T-helper 22 cell (primary cell): Measurements from ENCODE around the gene ASB1.
"Not testable (repeated sequence)": the region's sequence is repeated elsewhere in the genome, so short reads cannot be mapped to it uniquely, and the experiment has no call there.

ENCODE experiments used
- DNase-seq: peaks from one replicate; pipeline ENCODE4 v3.0.0-alpha.2; 2020; ENCODE audit warnings: low read depth

Gene ASB1

GRCh38 chr2:238423561-238424312 lies 3.0 kb upstream of the ASB1 start:
- no peak for DNase-seq

GRCh38 chr2:238424313-238424700 lies 2.4 kb upstream of the ASB1 start:
- DNase-seq: no peak

- DNase-seq: no peak
Observed at GRCh38 chr2:238425505-238425978, 1.2 kb upstream of the ASB1 start.

- DNase-seq: no peak
Observed at GRCh38 chr2:238425979-238426567, 654 bp upstream of the ASB1 start.

GRCh38 chr2:238427435-238428162 lies 872 bp downstream of the ASB1 start:
- DNase-seq: no peak

GRCh38 chr2:238428866-238429265 lies 2.1 kb downstream of the ASB1 start:
- DNase-seq: no peak

GRCh38 chr2:238430781-238431180 lies 4.1 kb downstream of the ASB1 start:
- DNase-seq: no peak

GRCh38 chr2:238431456-238431855 lies 4.7 kb downstream of the ASB1 start:
- no peak for DNase-seq

- no peak for DNase-seq
Observed at GRCh38 chr2:238433300-238433915, 6.7 kb downstream of the ASB1 start.

GRCh38 chr2:238433941-238434845 lies 7.5 kb downstream of the ASB1 start:
- no peak for DNase-seq

- no peak for DNase-seq
Observed at GRCh38 chr2:238434846-238435751, 8.4 kb downstream of the ASB1 start.

- no peak for DNase-seq
Observed at GRCh38 chr2:238435752-238436096, 9.0 kb downstream of the ASB1 start.

GRCh38 chr2:238438856-238439849 lies 12.4 kb downstream of the ASB1 start:
- no peak for DNase-seq

GRCh38 chr2:238439917-238440316 lies 13.2 kb downstream of the ASB1 start:
- DNase-seq: no peak

GRCh38 chr2:238440331-238440730 lies 13.6 kb downstream of the ASB1 start:
- DNase-seq: no peak

- no peak for DNase-seq
Observed at GRCh38 chr2:238440767-238441166, 14.0 kb downstream of the ASB1 start.

GRCh38 chr2:238441262-238442114 lies 14.8 kb downstream of the ASB1 start:
- DNase-seq: no peak

- DNase-seq: not testable (repeated sequence)
Observed at GRCh38 chr2:238442257-238442656, 15.5 kb downstream of the ASB1 start.
